Measurements from ENCODE around the gene NPPB.
A peak's percentile ranks its signal among the peaks of the same experiment; 100 is the strongest.

DNA sequence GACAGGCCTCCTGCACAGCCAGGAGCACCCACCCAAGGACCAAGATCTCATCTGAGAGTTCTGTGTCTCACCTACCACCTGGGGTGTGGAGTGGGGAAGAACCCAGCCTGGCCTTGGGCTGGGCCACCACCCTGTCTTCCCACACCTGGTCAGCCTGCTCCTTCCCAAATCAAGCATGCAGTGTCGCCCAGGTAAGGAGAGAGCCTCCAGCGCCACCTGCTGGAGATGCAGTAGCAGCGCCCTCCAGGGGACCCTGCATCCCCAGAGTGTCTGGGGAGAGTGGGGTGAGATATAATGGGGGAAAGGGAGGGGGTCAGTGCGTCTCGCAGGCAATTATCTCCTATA, 35.1 kb upstream of the NPPB start:
- no peak for TF ChIP-seq POLR2A (IDR thresholded peaks at IDR 0.05)
- TF ChIP-seq, protein P1, sequence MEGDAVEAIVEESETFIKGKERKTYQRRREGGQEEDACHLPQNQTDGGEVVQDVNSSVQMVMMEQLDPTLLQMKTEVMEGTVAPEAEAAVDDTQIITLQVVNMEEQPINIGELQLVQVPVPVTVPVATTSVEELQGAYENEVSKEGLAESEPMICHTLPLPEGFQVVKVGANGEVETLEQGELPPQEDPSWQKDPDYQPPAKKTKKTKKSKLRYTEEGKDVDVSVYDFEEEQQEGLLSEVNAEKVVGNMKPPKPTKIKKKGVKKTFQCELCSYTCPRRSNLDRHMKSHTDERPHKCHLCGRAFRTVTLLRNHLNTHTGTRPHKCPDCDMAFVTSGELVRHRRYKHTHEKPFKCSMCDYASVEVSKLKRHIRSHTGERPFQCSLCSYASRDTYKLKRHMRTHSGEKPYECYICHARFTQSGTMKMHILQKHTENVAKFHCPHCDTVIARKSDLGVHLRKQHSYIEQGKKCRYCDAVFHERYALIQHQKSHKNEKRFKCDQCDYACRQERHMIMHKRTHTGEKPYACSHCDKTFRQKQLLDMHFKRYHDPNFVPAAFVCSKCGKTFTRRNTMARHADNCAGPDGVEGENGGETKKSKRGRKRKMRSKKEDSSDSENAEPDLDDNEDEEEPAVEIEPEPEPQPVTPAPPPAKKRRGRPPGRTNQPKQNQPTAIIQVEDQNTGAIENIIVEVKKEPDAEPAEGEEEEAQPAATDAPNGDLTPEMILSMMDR (IDR thresholded peaks at IDR 0.05), result peak; percentile 56 to 67 (median 62)

All from uterus (tissue), 2 donors.